ENCODE measurements around the gene MCF2L.

Gene MCF2L

DNA sequence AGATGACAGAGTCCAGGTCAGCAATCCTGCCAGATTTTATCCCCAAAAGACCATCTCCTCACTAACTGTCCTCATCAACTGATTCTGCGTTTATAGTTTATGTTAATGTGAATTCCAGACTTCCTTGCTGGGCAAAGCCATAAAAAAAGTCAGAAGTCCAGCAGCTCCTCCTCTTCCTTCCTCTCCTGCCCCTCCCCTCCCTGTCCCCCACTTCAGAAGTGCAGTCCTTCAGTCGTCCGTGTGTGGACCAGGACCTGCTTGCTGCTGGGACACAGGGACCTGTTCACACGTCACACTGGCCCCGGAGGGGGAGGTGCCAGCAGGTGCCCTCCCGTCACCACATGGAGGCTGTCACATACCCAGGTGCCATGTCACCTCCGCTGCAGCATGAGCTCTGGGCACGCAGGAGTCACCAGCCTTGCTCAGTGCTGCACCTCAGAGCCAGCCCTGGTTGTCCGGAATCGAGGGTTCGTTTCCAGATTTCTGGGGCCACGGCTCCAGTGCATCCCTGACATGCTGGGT, 4.0 kb upstream of the MCF2L start:
- no peak for DNase-seq (ENCODE audit: low read depth in 2 of 2)

DNA sequence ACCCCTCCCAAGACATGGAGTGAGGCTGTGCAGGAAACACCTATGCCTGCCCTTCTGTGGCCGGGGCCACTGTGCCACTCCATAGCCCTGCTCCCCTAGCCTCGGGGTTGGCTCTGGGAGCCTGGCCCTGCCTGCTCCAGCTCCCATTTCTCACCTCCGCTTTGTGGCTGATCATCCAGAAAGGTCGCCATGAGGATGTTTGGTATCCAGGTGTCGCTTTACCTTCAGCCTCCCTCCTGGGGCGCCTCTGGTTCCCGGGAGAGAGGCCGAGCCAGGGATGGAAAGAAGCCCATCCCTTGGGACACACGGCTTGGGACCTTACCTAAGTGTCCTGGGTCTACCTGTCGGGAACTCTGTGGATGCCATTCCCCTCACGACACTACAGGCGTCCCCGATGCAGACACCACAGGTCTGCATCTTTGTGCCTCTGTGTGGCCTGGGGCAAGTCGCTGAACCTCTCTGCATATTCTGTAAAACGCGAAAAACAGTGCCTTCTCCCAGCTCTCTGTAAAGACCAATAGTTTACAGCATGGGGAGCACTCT, 3.4 kb upstream of the MCF2L start:
- no peak for DNase-seq (ENCODE audit: low read depth in 2 of 2)

DNA sequence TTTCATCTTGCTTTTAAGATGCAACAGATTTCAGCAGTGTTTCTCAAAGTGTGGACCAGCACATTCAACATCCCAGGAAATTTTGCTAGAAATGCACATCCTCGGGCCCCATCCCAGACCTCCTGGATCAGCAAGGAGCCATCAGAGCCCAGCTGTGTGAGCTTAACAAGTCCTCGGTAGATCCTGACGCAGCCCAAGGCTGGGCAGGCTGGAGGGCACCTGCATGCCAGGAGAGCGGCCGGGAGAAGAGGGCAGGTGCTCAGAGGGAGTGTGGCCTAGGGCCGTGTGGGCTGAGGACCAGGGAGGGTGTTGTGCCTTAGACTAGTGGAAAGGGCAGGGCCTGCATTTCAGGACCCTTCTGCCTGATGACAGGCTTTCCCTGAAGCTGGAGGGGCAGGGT, 2.2 kb upstream of the MCF2L start:
- no peak for DNase-seq (ENCODE audit: low read depth in 2 of 2)

DNA sequence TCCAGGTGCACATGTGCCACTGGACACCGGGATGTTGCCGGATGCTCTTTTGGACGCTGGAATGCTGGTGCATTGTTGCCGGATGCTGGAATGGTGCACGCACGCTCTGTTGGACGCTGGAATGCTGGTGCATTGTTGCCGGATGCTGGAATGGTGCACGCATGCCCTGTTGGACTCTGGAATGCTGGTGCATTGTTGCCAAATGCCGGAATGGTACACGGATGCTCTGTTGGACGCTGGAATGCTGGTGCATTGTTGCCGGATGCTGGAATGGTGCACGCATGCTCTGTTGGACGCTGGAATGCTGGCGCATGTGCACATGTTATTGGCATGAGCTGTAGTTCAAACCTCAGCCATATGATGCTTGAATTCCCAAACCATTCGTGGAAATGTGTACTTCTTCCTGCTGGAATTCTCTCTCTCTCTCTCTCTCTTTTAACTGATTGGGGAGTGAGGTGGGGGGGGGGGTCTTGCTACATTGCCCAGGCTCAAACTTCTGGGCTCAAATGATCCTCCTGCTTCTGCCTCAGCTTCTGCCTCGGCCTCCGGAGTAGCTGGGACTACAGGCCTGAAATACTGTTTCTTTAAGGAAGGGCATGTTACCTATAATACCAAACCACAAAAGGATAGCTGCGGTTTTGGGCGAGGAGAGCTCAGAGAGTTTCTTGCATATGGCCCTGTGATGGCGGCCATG, 1.2 kb upstream of the MCF2L start:
- DNase-seq (ENCODE audit: low read depth in 2 of 2), result no peak

DNA sequence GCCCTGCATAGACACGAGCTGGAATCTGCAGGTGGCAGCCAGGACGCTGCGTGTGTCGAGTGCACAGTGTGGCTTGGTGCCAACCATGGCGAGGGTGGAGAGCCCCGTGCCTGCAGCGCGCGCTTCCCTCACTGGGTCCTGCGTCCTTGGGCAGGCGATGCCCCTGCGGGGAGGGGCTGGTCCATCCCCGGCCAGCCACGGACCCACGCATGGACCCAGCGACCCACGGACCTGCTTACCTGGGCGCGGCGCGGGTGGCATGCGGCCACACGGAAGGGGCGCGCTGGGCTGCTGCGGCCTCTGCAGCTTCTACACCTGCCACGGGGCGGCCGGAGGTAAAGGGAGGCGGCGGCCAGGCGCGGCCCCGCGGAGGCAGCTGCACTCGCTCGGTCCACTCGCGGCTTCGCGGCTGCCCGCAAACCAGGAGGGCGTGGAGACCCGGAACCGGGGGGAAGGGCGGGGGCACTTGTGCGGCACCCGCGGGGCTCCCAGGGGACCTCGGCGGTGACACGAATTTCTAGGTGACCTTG, 569 bp upstream of the MCF2L start:
- DNase-seq (ENCODE audit: low read depth in 2 of 2), result peak; percentile 13 to 14

DNA sequence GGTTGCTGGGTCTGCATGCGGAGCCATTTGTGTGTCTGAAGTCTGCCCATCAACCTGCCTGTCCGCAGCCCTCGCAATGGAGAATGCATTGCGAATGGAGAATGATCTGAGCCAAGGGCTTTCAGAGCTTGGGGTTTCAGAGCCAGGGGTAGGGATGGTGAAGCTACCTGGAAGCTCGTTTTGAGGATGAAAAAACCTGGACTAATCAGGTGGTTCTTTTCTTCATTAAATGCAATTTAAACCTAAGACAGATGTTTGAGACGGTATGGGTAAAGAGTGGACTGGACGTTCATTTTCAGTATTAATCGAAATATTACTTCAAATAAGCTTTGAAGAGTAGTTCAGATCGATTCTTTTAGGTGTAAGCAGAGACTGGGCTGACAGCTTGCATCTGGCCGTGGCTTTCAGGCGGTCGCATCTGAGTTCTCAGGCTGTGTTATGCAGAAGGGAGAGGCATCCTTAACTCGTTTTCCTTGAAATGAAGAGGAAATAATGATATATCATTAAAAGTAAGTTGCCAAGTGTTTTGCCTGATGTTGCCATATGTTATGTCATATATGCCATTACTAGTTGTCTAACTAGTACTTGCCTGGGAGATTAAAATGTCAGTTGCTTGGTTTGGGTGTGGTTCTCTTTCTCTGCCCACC, 801 bp downstream of the MCF2L start:
- no peak for DNase-seq (ENCODE audit: low read depth in 2 of 2)

DNA sequence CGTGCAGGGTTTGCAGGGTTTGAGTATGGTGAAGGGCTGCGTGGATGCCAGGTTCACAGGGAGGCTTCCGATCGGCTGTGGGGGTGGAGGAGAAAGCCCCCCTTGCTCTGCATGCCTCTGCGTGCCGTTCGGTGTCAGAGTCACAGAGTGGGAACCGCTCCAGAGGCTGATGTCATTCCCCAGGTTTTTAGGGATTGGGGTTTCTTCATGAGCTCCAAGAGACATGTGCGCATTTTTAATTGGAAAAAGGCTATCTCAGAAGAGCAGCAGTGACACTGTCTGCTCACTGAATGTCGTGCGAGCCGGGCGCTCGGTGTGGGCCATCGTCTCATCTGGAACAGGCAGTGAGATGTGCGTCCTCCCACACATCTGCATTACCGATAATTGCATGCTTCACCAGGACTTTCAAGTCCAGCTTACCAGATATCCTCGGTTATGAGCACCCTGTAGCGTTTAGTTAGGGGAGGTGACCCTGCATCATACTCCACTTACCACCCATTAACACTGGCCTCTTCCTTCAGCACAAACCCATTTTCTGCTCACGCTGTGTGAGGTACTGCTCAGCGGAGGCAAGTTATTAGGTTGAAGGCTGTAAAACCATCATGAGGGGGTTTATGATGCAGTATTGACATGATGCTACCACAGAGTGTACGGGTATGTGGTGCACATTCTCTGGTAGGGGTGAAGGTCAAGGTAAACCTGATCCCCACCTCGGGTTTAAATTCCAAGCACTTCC, 1.7 kb downstream of the MCF2L start:
- no peak for DNase-seq (ENCODE audit: low read depth in 2 of 2)

DNA sequence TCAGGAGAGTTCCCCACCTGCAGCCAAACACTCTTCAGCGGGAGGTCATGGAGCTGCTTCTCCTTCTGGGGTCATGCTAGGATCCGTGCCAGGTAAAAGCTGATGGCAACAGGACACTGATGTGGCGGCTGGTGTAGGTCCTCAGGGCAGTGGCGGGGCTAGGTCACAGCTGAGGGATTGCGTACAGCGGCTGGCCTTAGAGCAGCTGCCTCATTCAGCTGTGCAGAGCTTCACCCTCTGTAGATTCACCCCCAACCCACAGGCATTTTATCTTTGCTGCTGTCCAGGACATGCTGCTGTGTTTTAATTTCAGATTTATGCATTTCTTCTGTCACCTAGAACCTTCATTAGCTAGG, 2.3 kb downstream of the MCF2L start:
- DNase-seq (ENCODE audit: low read depth in 2 of 2), result no peak

DNA sequence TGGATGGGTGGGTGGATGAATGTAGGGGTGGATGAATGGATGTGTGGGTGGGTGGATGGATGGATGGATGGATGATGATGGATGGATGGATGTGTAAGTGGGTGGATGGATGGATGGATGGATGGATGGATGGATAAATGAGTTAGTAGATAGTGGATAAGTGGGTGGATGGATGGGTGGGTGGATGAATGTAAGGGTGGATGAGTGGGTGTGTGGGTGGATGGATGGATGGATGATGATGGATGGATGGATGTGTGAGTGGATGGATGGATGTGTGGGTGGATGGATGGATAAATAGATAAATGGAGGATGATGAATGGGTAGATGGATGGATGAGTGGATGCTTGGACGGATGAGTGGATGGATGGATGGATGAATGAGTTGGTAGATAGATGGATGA, 3.2 kb downstream of the MCF2L start:
- DNase-seq (ENCODE audit: low read depth in 2 of 2), result no peak

DNA sequence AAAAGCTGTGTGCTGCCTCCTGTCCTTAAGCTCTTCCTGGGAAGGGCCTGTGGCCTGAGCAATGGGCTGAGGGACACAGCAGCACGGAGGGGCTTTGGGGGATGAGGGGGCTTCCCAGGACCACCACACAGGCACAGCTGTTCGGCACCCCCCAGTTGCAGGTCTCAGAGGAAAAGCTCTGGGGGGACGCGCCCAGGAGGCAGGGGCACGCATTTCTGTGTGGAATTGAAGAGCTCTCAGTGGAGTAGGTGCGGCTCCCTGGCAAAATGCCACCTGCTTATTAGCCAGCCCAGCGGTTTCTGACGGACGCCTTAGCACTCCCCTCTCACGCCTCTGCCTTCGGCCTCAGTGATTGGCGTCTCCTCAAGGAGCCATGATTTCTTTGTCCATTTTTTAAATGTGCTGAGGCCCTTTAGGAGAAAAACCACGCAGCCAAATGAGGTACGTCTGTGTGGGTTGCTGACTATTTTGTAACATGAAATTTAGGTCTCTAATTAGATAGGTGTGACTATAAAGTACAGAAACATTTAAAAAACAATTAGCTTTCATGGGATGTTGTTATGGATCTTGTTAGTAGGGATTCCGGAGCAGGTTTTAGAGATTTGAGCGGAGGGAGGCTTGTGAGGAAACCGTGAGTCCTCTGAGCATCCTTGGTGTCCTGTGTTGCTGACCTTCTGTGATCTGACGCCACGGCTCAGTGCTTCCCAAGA, 4.0 kb downstream of the MCF2L start:
- no peak for DNase-seq (ENCODE audit: low read depth in 2 of 2)

DNA sequence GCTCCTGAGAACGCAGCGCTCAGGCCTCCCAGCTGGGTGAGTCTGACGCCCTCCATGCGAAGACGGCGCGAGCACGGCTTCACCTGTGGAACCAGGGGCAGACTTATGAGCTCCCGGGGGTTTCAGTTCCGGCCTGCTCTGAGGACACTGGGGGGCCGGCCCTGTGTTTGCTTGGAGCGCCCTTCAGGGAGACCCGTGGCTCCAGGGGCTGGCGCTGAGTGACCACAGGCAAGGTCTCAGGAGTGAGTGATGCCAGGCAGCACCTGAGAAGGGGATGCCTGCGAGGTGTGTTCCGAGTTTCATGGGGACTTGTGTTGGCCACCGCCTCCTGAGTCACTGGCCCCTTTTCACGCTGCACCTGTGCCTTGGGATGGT, 4.5 kb downstream of the MCF2L start:
- no peak for DNase-seq (ENCODE audit: low read depth in 2 of 2)

DNA sequence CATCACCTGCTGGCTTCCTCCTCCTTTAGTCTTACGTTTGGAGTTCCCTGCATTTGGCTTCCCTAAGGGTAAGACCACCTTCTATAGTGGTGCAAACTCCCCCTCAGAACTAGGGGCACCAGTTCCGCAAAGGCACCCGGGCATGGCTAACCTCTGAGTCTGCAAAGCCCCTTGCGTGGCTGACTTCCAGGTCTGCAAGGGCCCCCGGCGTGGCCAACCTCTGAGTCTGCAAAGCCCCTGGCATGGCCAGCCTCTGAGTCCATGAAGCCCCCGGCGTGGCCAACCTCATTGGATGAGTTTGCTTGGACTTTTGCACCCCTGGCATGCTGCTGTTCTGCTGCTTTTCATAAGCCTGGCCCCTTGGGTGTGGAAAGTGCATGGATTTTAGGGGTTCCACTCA, 5.1 kb downstream of the MCF2L start:
- DNase-seq (ENCODE audit: low read depth in 2 of 2), result no peak

DNA sequence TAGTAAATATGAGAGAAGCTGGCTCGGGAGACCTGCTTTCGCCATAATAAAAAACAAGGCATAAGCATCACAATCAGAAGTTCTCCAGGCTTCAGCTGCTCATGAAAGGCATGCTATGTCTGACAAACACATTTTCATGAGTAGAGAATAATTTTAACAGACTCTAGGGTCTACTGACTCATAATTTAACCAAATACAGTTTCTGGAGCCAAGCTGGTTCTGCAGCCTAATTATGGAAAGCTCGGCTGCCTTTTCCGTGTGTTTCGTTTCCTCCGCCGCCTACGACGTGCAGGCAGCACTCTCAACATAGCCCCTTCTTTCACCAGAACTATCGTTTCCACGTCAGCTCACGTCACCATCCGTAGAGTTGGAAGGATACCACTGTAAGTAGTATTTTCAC, 5.7 kb downstream of the MCF2L start:
- DNase-seq (ENCODE audit: low read depth in 2 of 2), result no peak

DNA sequence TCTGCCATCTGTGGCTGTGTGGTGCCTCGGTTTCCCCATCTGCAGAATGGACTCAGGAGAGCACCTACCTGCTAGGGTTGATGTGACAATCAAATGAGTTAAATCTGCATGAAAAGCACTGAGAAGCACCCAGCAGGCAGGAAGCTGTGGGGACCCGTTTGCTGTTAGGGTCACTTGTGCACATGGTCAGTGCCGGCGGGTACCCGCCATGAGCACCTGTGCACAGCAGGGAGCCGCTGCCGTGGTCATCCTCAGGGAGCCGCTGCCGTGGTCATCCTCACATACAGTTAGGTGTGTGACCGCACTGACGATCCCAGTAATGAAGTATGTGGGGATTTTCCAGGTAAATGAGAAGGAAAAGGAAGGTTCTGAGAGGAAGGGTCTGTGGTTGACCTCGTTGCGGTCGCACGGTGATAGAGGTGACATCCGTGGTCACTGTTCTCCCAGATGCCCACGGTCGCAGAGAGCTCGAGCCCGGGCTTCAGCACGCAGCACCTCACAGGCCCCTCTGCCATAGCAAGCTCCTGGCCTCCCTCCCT, 6.5 kb downstream of the MCF2L start:
- DNase-seq (ENCODE audit: low read depth in 2 of 2), result no peak

DNA sequence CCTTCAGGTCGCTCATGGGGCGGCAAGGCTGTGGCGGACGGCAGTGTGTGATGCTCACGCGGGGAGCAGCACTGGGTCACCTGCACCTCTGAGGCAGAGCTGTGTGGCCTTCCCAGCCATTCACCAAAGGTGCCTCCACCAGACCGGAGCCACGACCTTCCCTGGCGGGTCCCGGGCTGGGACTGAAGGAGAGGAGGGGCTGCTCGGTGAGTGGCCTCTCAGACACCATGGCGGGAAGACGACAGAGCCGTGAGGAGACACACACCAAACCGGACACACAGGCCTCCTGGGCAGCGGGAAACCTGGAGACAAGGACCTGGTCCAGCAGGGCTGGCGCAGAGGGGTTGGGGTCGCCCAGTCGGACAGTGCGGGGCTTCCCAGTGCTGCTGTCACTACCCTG, 7.5 kb downstream of the MCF2L start:
- no peak for DNase-seq (ENCODE audit: low read depth in 2 of 2)

DNA sequence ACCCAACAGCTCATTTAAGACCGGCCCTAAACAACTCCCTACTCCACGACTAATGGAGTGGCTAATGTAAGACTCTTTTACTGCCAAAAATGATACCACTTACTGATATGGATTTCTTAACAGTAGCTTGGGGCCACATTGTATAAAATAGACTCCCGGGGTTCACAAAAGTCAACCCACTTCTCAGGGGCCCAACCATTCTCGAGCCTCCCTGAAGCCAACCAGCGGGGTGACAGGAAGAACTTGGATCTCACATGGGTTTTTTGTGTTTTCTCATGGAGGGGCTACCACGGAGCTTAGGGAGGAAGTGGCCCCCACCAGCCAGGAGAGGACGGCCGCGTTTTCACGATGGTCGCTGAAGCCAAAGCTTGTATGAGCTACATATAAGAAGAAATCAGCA, 8.1 kb downstream of the MCF2L start:
- DNase-seq (ENCODE audit: low read depth in 2 of 2), result no peak

DNA sequence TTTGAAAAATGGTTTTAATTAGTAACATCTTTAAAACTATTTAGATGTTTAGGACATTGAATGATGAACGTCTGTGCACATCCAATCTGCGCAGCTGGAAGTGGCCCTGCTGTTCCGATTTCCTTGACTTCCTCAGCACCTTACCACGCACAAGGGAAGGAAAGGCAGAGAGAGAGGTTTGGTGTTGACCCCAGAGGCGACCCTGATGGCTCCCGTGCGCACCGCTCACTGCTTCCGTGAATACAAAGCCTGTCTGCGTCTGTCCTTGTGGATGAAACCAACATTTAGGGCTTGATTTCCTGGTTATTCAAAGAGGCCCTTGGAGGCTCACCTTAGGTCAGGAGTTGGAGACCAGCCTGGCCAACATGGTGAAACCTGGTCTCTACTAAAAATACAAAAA, 8.5 kb downstream of the MCF2L start:
- DNase-seq (ENCODE audit: low read depth in 2 of 2), result no peak

DNA sequence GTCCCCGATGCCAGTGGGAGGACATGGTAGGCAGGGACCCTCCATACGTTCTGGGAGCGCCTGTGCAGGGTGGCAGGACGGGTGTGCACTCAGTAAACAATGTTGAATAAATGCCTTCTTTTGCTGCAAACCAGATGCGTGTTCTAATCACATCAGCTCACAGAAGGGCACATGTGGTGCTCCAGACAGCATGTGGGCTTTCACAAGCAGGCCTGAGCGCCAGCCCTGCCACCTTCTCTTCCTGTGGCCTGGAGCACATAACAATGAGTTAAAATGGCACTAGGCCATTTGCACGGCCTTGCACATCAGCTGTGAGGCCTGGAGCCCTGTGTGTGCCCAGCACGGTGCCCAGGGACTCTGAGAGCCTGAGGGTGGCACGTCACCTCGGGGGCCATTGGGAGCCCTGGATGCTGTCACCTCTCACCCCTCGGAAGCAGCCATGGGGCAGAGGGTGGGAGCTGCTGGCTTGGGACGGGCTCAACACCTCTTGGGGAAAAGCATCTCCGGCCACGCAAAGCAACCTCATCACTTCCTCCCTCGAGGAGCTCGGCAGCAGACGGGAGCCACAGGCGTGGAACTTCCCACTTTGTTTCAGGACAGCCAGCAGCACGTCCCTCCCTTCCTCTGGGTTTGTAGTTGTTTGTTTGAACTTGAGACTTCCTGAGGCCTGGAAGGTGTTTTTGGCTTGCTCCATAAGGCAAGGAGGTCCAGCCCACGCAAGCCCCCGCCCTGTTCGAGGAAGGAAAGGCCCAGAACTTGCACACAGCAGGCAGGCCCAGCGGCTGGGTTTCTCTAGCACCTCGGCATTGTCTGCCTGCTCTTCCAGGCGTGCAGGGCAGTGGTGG, 9.8 kb downstream of the MCF2L start:
- DNase-seq (ENCODE audit: low read depth in 2 of 2), result no peak

DNA sequence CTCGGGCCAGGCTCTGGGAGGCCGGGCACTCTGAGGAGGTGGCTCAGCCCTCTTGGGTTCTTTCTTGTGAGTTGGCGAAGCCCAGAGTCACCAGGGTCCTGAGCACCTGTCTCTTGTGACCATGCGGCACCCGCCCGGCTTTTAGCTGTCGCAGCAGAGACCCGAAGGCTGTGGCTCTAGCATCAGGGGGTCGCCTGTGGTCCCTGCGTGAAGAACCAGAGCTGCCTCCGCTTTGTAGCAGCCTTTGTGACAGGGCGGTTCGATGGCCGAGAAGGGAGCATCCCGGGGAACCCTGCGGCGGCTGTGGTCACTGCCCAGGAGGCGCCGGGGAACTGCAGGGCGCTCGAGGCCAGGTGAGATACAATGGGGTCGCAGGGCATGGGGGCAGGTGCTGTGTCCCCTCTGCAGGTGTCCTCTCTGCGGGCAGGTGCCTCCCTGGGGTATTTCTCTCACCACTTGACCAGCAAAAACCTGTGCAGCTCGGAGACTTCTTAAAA, 10.4 kb downstream of the MCF2L start:
- no peak for DNase-seq (ENCODE audit: low read depth in 2 of 2)

DNA sequence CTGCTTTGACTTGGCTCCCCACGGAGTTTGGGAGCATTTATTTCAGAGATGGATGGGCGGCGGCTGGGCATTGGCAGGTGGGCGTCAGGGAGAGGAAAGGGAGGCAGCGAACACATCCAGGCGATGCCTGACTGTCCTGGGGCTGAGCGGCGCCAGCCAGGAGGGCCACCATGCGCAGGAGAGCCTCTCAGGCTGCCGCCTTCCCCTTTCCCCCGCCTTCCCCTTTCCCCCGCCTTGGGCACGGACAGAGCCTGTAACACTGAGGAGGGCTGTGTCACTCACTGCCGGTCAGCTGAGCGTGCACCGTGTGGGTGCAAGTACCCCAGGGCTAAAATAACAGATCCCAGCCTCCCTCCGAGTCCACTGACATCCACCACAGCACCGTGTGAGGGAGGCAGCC, 11.4 kb downstream of the MCF2L start:
- DNase-seq (ENCODE audit: low read depth in 2 of 2), result no peak

DNA sequence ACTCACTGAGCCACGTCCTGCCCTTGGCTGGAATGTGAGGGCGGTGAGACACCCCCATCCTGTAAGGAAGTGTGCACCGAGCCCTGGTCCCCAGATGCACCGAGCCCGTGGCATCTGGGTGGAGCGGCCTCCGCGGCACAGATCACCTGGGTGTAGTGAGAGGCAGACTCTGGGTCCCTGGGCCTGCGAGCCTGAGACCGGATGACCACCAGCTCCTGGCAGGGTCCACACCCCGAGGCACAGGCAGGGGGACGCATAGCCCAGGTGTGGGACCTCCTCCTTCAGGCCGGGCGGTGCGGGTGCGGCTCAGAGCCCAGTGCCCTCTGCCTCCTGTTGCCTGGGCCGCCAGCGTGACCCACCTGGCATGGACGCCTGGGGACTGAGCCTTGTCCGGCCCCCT, 12.4 kb downstream of the MCF2L start:
- no peak for DNase-seq (ENCODE audit: low read depth in 2 of 2)

Measured in activated CD4-positive, alpha-beta T cell treated with anti-CD3 and anti-CD28 coated beads for 24 hours (primary cell).